HG02973 (cell line): ENCODE results near the gene PLSCR1.
"Not testable (repeated sequence)": the region's sequence is repeated elsewhere in the genome, so short reads cannot be mapped to it uniquely, and the experiment has no call there.

Experiments
- ATAC-seq: cut with Tn5 transposase; IDR thresholded peaks from one replicate; pipeline ENCODE4 v1.9.1; 2021; ENCODE audit warnings: moderate library complexity; ENCODE audit not compliant: unreplicated experiment

Gene PLSCR1

DNA sequence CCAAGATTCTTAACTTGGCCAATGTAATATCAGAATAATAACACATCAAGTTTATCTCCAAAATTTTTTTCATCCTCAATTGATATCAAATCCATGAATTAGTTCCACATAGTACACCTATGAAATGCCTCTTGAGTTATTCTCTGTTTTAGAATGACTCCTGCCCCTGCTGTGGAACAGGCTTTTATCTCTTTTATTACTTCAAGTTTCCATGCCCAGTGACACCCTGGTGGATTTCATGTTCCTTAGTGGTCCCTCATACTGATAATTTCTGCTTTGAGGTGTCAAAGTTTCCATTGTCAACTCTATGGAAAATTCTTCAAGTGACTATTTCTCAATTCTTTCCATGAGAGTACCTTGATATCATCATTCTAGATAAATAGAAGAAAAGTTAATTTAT is 24.6 kb downstream of the PLSCR1 start:
- ATAC-seq: no peak

DNA sequence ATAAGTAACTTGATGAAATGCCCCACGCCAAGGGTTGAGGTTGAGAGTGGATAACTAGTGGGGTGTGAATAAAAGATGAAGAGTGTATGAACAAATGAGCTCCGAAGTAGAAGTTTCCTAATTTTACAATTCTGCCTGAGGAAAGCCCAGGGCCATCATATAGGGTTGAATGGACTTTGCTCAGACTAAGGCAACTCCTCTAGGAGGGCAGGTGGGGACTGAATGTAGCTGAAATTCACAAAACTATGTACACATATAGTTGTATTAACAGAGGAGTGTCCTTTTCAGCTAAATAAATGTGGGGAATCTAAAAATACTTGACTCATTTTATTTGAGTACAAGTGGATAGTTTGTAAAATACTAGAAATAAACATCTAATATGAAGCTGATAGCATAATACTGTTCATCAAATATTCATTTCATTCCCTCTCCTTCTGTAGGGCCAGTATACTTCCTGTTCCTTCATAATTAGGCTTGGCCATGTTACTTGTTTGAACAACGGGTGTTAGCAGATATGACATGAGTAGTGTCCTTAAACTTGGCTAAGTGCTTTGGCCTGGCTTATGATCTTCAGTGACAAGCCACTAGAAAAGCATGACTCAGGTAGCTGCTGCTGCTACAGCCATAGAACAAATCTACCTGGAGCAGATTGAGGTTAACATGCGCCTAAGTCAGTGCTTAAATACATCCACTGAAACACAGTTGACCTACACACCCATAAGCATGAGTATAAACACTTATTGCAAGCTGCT is 26.5 kb downstream of the PLSCR1 start:
- ATAC-seq: no peak

DNA sequence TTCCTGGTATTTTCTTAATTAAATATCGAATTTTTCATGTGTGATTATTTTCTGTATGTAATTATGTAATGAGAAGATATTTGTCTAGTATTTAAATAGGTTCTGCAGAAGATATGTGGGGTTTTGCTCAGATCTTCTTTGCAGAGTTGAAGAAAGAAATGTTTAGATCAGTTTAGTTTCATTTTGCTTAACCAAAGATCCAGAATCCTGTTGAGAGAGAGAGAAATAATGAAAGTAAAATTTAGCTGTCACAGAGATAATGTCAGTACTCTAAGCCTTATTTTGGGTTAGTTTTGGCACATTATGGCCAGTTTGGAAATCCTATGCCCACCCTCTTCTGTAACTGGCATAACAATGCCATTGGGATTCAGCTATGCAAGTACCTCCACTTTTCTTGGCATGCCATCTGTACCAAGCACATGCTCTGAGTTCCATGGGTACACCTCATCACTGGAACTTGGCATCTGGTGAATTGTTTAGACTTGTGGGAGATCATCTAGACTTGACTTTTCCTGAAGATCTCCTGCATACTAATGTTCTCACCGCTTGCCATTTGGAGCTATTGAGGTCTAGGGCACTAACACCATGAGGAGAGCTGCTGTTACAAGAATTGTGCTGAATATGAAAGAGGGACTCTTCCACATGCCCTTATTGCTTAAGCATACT is 30.9 kb downstream of the PLSCR1 start:
- no peak for ATAC-seq

DNA sequence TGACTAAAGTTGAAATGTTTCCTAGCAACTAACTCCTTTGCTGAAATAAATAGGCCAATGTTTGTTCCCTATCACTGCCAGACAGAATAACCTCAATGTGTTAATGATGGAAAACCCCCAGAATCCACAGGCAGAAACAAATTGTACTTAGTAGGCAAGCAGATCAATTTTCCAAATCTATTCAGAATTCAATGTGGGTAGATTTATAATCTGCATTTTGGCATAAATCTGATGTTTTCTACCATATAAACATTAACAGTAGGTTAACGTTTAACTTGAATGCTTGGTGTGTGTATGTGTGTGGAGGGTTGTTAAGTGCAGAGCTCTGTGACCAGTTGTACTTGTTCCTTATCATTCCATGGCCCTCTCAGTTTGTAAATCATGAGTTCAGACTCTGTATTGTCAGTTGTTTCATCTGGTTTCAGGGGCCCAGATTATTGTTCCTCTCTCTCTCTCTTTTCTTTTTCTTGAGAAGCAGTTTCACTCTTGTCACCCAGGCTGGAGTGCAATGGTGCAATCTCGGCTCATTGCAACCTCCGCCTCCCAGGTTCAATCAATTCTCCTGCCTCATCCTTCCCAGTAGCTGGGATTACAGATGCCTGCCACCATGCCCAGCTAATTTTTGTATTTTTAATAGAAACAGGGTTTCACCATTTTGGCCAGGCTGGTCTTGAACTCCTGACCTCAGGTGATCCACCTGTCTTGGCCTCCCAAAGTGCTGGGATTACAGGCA is 32.8 kb downstream of the PLSCR1 start:
- ATAC-seq: no peak

DNA sequence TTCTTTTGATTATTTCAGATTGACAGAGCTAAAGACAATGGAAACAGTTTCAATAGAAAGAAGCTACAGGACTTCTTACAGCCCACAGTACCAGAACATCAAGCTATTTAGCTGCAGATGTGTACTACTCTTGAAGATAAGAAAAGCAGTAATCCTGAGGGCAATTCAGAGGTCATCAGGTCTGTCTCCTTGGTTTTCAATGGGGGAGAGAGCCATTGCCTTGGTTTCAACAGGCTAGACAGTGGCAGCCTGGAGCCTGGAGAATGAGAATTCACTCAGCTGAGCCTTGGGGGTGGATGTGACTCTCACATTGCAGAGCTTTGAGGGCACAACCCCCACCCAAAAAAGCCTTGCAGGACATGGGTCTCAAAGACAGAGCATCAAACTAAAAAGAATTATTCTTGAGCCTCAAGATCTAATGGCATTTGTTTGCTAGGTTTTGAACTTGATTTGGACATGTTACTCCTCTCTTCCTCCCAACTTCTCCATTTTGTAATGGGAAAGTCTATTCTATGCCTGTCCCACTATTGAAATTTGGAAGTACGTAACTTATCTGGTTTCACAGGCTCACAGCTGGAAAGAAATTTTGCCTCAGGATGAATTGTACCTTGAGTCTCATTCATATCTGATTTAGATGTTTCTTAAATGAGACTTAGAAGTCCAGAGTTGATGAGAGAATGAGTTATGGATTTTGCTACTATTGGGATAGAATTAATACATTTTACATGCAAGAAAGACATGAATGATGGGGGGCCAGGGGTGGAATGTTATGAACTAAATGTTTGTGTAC is 36.9 kb downstream of the PLSCR1 start:
- no peak for ATAC-seq

DNA sequence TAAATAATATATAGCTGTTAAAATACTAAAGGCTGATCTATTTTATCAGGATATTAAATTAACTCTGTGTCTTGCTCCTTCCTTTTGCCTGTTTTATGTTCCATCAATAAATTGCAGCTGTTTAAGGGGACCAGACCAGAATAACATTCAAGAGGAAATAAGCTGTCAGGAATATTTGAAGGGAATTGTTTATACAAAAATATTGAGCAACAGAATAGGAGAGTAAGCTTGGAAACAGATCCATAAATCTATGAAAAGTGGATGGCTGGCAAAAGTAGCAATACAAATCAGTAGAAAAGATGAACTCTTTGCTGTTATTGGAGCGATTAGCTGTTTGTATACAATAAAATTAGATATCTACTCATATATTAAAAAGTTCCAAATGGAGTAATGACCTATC is 38.9 kb downstream of the PLSCR1 start:
- ATAC-seq: no peak

DNA sequence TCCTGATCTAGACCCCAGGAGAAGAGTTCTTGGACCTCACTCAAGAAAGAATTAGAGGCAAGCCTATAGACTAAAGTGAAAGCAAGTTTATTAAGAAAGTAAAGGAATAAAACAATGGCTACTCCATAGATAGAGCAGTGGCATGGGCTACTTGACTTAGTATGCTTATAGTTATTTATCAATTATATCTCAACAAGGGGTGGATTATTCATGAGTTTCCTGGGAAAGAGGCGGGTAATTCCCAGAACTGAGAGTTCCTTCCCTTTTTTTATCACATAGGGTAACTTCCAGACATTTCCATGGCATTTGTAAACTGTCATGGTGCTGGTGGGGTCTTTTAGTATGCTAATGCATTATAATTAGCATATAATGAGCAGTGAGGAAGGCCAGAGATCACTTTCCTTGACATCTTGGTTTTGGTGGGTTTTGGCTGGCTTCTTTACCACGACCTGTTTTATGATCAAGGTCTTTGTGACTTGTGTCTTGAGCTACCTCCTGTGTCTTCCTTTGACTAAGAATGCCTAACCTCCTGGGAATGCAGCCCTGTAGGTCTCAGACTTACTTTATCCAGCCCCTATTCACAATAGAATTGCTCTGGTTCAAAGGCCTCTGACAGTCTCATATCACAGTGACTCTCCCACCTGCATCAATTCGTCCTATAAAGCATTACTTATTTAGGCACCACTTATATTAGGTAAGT is 39.8 kb downstream of the PLSCR1 start:
- no peak for ATAC-seq

DNA sequence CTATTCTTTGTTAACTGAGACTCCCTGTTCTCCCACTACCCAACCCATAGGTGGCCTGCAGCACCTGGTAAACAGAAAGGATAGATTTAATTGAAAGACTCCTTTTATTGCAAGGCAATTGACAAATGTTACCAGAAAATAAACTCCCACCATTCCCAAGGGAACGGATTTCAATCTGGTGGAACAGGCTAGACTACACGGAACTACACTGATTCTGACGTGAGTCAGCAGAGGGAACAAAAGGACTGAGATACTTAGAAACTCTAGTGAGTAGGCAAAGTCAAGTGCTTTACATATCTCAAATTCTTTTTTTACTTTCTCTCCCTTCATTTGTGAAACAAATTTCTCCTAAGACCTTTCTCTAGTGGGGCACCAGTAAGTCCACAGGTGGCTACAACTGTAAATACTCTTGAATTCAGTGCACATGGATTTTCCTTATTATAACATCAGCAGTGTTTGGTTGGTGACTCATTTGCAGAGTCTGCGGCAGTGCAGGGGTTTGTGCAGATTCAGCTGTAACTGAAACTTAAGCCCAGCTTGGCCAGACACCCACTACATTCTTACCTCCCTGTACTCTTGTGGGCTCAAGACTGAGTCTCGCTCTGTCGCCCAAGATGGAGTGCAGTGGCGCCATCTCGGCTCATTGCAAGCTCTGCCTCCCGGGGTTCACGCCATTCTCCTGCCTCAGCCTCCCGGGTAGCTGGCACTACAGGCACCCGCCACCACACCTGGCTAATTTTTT is 40.8 kb downstream of the PLSCR1 start:
- peak; percentile 99 for ATAC-seq

DNA sequence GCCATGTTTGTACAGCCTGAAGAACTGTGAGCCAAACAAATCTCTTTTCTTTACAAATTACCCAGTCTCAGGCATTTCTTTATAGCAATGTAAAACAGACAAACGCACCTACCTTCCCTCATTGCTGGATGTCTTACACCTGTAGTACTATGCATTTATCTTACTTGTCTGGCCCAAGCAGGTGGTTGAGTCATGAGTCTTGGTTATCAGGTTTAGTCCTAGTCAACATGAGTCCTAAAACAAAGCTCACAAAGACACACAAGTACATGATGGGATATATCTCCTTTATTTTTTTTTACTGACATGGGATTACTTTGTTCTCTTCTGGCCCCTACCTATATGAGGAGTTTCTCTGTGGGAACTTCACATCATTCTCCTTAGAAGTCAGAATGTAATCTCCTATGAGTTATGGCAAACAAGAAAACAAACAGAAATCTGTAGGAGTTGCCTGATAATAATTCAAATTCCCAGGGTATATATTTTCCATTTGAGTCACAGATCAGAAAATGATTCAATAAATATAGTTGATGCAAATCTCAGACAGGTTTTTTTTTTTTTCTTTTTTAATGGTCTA is 41.4 kb downstream of the PLSCR1 start:
- no peak for ATAC-seq

DNA sequence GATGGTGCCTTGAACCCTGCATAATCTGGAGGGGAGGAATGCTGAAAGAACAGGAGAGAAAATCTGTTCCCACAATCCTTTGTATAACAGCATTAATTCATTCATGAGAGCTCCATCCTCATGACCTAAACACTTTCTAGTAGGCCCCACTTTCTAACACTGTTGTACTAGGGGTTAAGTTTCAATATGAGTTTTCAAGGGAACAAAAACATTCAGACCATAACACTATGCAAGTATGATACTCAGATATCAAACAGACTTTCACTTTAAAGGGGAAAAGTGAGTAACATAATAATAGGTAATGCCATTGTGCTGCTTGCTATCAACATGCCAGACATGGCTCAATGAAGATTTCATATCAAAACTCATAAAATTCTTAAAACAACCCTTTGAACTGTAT is 42.7 kb downstream of the PLSCR1 start:
- ATAC-seq: peak; percentile 37

DNA sequence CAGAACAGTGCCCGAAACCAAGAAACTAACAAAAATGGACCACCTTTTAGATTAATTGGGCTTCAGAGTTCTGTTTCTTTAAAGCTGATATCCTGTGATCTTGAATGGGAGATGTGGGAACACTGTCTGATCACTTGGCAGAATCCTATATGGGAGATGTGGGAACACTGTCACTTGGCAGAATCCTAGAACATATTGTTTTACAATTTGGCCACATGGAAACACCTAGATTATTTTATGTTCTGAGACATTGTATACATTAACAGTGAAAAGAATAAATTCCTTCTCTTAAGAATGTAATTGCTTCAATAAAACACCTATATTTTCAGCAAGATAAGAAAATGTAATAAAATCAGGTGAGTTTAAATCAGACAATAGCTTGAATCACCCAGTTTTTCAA is 44.7 kb downstream of the PLSCR1 start:
- ATAC-seq: no peak

DNA sequence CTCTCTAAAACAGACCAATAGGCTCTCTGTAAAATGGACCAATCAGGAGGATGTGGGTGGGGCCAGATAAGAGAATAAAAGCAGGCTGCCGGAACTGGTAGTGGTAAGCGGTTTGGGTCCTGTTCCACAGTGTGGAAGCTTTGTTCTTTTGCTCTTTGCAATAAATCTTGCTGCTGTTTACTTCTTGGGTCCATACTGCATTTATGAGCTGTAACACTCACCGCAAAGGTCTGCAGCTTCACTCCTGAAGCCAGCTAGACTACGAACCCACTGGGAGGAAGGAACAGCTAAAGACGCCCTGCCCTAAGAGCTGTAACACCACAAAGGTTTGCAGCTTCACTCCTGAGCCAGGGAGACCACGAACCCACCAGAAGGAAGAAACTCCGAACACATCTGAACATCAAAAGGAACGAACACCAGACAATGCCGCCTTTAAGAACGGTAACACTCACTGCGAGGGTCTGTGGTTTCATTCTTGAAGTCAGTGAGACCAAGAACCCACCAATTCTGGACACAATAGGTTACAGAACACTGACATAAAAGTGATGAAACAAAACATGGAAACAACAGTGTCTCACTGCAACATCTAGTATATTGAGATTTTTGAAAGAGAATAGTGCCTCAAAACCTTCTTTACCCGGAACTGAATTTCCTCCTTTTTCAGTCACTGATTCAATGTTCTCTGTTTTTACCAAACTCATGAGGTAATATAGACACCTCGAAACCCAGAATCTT is 46.2 kb downstream of the PLSCR1 start:
- ATAC-seq: no peak

DNA sequence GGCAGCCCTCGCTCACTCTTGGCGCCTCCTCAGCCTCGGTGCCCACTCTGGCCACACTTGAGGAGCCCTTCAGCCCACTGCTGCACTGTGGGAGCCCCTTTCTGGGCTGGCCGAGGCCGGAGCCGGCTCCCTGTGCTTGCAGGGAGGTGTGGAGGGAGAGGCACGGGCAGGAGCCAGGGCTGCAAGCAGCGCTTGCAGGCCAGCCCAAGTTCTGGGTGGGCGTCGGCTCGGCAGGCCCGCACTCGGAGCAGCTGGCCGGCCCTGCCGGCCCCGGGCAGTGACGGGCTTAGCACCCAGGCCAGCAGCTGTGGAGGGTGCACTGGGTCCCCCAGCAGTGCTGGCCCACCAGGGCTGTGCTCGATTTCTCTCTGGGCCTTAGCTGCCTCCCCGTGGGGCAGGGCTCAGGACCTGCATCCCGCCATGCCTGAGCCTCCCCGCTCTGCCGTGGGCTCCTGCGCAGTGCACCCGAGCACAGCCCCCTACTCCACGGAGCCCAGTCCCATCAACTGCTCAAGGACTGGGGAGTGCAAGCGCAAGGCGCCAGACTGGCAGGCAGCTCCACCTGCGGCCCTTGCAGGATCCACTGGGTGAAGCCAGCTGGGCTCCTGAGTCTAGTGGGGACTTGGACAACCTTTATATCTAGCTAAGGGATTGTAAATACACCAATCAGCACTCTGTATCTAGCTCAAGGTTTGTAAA is 47.1 kb downstream of the PLSCR1 start:
- not testable (repeated sequence) for ATAC-seq

DNA sequence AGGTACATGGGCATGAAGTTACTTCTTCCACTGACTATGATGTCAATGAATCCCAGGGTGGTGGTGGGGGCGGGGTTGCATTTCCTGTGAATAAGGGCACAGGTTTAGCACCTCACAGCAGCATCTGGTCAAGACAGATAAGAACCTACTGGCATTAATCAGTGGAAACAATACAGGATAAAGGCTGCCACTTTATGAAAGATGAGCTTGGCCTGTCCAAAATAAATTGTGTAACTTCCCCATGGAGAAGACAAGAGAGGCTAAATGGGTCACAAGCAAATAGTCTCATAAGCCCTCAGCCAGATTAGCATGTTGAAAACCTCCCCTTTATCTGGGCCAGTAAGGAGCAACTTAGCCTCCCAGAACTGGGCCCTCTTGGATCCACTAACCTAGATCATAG is 47.7 kb downstream of the PLSCR1 start:
- ATAC-seq: no peak

DNA sequence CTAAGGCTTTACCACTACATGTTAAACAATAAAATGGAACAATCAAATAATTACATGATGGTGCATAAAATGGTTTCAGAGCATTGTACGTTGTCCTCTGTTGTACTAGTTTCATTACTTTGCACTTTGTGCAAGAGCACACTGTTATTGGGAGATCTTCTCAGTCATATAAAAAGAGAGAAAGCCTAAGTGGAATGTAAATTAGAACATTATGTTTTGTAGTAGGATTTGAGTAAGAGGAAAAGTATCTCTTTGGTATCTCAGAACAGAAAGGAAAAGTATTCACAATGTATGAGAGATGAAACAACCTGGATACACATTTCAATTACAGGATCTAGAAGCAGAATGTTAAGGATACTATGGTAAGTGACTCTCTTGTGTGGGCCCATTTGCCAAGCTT is 48.2 kb downstream of the PLSCR1 start:
- ATAC-seq: no peak

DNA sequence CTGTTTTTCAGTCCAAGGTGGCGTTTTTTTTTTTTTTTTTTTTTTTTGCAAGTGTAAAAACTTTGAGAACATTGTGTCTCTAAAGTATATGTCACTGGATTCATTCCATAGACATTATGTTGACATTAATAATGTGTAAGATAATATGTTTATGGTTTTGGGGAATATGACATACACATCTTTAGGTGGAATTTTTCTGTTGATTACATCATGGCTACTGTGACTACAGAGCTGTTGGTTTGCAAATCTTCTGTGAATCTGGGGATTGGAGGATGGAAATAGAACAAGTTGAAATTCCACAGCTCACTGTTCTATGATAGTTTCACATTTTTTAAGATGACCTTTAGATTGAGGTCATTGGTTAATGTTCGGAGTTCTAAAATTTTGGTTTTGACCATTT is 50.6 kb downstream of the PLSCR1 start:
- ATAC-seq: no peak

DNA sequence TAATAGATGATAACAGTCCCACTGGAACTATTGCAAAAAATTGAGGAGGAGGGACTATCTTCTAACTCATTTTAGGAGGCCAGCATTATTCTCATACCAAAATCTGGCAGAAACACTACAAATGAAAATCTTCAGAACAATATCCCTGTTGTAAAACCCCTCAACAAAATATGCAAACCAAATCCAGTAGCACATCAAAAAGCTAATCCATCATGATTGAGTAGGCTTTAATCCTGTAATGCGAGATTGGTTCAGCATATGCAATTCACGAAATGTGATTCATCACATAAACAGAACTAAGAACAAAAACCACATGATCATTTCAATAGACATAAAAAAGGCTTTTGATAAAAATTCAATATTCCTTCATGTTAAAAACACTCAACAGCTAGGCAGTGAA is 51.2 kb downstream of the PLSCR1 start:
- no peak for ATAC-seq

DNA sequence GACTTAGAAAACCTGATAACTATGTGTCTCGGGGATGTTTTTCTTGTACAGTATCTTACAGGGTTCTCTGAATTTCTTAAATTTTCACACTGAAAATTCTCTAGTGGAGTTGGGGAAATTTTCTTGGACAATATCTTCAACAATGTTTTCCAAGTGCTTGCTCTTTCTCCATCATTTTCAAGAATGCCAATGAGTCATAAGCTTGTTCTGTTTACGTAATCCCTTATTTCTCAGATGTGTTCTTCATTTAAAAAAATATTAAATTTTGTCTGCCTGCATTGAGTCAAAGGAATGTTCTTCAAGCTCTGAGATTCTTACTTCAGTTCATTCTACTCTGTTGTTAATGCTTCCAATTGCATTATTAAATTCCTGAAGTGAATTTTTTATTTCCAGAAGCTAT is 53.1 kb downstream of the PLSCR1 start:
- no peak for ATAC-seq
